Activated T-helper 1 cell treated with Interleukin-2 at 50 U/mL for 16 hours (primary cell): ENCODE results near the gene OSBPL2.

Source experiments
- DNase-seq: peaks from one replicate; pipeline ENCODE4 v3.0.0-alpha.2; 2020; ENCODE audit warnings: low read depth

OSBPL2 gene

DNA sequence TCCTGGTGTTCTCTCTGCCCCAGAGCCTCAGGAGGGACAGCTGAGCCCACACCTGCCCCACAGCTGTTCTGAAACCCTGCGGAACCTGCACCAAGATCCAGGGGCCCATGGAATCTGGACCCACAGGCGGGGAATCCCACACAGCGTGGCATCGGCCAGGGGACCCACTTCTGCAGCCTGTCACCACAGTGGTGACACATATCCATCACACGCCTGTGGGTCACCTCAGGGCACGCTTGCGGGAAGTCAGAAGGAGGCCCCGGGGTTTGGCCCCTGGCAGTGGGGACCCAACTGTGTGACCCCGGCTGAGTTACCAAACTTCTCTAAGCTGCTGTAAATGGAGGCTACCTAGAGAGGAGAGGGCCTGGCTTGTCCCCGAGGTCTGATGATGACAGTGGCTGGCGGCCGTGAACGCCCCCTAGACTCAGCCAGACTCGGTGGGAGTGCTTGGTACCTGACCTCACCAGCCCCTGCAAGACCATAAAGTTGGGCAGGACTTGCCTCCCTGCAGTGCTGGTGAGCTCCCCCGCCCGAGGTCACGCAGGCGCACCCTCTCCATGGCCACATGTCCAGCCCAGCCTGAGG is 16.0 kb upstream of the OSBPL2 start:
- DNase-seq = no peak

DNA sequence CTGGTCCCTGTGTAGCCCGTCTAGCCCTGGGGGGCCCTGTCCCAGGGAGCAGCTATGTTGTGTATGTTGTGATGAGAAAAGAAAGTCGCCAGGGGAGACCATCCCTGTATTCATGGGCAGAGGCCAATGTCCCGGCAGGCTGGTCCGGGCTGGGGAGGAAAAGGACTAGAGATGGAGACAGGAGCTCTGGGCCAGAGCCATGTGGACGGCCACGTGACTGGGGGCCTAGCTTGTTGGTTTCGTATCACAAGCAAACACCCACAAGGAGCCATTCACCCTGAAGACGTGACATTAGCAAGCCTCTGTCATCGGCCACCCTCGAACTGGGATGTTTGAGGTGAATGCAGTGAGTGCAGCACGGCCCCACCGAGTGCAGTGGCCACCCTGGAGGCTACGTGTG is 15.3 kb upstream of the OSBPL2 start:
- no peak for DNase-seq

DNA sequence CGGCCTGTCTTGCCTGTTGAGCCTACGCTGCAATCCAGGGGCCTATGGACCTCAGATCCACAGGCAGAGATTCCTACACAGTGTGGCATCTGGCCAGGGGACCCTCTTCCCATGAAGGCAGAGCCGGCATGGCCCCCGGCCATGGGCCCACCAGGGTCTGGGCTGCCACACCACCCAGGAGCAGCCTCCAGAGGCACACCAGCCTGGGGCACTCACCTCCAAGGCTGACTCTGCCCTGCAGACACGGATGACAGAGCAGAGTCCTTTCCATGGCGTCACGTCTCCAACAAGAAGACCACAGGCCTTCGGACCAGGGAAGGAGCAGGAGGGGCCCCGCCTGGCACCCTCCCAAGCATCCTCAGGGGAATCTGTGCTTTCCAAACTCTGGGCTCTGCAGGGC is 14.8 kb upstream of the OSBPL2 start:
- no peak for DNase-seq

- DNase-seq = no peak
Measured at GRCh38 chr20:62224113-62224855, 14.0 kb upstream of the OSBPL2 start.

- DNase-seq = no peak
Measured at GRCh38 chr20:62225026-62225425, 13.3 kb upstream of the OSBPL2 start.

DNA sequence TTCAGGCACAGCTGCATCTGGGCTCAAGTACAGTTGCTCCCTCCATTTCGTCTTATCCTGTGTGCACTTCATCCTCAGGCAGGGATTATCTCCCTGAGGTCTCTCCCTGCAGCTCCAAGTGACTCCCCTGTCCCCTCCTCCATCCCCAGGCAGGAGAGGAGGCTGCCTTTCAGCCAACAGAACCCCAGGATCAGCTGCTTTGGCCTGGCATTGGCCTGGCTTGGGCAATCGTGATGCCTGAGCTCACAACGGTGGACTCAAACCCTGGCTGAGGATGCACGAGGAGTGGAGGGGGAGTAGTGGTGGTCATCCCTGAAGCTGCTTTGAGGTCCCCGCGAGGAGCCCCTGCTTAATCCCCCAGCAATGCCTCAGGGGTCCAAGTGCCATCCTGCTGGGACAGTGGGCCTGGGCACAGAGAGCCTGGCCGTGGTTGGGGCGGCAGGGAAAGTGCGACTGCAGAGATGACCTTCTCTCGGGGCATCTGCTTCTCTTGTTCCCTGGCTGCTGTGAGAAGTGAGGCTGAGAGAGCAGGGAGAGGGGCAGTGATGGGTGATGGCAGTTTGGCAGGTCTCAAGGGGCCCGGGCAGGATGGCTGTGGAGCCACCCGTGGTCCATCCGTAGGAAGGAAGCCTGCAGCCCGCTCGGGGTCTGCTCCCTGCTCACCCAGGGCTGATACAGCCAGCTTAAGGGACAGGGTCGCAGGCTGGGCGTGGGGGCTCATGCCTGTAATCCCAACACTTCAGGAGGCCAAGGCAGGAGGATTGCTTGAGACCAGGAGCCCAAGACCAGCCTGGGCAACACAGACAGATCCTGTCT is 12.3 kb upstream of the OSBPL2 start:
- DNase-seq = no peak

- DNase-seq = no peak
Measured at GRCh38 chr20:62226707-62227590, 11.4 kb upstream of the OSBPL2 start.

DNA sequence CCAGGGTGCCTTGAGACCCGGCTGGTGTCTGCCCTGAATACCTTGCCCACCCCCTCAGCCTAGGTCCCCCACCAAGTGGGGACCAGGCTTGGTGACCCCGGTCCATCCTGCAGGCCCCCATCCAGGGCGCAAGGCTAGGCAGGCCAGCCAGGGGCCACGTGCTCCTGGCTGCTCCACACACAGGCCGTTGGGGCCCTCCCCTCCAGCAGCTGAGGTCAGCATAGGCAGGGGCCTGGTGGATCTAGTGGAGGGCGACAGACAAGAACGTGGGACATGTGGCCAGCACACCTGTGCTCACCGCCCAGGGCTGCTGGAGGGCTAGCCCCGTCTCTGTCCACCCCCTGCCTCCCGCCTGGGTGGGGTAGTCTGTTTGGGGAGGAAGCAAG is 10.7 kb upstream of the OSBPL2 start:
- DNase-seq = no peak

DNA sequence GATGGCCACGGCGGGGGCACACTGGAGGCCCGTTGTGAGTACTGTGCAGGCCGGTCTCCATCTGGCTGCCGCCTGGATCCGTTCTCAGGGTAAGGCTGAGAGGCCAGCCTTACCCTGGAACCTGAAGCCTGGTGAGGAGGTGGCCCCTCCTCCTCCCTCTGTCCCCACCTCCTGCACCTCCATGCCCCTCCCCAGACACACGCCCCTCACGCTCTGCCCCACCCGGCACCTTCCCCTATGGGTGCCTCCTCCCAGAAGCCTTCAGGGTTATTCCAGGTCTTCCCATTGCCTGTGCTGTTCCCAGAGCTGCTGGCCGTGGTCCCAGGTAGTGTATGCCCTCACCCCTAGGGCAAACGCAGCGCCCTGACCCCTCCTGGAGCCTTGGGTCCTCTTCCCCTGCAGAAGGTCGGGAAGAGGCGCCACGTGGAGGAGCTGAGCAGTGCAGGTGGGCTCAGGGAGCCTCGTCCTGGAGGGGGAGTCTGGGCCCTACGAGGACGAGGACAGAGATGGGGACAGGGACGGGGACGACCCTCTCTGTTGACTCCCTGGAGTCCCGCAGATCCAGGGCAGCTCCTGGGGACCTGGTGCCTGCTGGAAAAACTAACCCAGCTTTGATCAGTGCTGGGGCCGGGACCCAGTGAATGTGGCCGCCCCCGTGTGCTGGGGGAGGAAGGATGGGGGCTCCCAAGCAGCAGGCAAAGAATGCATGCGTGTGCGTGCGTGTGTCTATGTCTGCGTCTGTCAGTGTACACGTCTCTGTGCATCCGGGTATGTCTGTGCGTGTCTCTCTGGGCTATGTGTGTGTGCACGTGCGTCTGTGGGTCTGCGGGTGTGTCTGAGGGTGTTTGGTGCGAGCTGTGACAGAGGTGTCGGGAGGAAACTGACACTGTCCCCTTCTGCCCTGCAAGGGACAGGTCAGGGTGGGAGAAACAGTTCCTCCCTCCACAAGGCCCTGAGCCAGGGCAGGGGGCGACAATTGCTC is 10.1 kb upstream of the OSBPL2 start:
- no peak for DNase-seq

DNA sequence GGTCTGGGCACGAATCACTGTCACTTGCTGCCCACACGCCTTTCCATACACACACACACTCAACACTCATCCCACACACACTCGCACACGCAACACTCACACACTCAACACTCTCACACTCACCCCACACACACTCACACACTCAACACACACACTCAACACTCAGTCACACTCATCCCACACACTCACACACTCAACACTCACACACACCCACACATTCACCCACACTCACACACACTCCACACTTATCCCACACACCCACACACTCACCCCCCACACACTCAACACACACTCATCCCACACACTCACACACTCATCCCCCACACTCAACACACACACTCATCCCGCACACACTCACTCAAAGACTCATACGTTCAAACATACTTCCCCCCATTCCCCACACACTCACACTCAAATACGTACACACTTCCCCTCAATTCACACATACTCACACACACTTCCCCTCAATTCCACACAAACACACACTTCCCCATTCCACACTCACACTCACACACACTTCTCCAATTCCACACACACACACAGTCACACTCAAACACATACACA is 9.3 kb upstream of the OSBPL2 start:
- DNase-seq = no peak

DNA sequence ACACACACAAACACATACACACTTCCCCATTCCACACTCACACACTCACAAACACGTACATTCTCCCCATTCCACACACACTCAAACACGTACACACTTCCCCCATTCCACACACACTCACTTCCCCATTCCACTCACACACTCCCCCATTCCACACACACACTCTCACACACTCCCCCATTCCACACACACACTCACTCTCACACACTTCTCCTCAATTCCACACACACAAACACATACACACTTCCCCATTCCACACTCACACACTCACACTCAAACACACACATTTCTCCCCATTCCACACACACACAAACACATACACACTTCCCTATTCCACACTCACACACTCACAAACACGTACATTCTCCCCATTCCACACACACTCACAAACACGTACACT is 8.7 kb upstream of the OSBPL2 start:
- no peak for DNase-seq

DNA sequence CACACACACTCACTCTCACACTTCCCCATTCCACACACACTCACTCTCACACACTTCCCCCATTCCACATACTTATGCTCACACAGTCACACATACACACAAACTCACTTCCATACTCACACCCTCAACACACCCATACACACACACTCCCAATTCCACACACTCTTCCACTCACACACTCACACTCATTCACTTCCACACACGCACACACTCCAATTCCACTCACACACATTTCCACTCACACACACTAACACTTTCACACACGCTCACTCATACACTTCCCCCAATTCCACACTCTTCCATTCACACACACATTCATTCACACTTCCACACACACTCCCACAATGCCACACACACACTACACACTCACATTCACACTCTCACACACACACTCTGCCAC is 8.0 kb upstream of the OSBPL2 start:
- no peak for DNase-seq

DNA sequence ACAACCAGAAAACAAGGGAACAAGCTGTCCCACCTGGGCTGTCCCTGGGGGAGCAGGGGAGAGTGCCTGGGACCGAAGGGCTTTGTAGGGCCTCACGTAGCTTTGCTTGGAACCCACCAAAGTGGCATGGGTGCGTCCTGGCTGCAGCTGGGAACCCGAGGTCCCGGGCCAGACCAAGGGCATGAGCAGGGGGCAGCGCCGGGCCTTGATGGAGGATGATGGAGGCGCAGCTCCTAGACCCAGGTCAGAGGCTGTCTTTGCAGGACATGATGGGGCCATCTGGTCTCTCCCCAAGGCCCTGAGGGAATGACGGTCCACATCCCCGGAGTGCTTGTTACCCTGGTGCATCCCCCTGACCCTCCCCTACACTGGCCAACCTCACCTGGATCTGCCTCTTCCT is 7.6 kb upstream of the OSBPL2 start:
- DNase-seq = no peak

DNA sequence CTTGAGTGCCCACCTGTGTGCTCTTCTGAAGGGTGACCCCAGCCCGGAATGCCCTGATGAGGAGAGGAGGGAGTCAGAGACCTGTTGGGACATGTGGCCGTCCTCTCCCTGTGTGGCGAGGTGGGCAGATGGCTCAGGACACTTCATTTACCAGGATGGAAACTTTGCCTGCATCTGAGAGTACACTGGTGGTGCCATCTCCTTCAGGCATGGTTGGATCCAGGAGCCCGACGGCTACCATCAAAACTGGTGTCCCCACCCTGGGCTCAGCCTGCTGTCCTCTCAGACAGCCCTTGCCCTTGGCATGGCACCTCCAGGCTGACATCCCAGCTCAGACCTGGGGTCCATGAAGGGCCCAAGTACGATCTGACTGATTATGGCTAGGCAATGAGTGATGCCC is 7.0 kb upstream of the OSBPL2 start:
- no peak for DNase-seq

DNA sequence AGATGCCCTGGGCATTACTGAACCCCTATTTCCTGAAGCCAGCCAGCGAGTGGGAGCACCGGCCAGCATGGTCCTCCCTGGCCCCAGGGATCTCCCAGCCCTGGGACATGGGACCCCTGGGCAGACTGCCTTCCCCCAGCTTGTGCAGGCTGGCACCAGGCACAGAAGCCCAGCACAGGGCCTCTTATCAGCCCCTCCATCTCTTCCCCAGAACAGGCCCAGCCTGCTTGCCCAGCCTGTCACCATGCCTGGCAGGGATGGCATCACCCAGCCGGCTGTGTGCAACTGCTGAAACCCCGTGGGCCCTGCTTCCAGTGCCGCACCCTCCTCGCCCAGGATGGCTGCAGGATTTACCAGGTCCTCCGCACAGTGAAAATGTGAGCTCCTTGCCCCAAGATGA is 6.1 kb upstream of the OSBPL2 start:
- DNase-seq = no peak

DNA sequence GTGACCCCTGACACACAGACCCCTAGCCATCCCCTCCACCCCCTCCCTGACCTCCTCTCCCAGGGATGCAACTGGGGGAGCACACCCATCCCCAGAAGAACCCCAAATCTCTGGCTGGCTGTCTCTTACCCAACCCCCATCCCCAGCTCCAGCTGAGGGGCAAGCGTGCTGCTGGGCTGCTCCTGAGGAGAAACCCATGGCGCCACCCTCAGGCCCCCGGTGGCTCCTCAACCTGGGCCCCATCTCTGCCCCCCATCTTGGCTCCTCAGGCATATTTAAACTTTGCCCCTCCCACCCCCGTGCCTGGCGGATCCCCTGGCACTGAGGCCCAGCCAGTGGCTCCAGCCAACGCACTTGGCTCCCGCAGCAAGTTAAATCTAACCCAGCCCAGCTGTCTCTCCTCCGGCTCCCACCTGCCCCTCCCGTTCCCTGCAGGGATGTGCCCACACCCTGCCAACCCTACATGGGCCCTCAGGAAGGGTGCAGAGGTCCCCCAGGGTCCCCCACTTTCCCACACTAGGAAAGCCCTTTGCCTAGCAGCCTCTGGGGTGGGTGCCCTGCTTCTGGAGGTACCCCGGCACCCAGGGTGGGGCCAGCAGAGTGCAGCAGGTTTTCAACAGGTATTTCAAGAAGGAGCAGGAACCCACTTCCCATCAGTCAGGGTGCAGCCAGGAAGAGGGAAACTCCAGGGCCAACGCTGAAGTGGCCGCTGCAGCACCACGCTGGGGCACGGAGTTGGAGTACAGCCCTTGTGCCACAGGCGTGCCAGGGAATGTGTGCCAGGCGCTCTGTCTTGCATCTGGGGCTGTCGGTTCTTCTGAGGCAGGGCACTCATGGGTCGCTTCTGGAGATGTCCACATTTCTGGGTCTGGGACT is 5.3 kb upstream of the OSBPL2 start:
- DNase-seq = no peak

- no peak for DNase-seq
Measured at GRCh38 chr20:62233684-62234083, 4.6 kb upstream of the OSBPL2 start.

DNA sequence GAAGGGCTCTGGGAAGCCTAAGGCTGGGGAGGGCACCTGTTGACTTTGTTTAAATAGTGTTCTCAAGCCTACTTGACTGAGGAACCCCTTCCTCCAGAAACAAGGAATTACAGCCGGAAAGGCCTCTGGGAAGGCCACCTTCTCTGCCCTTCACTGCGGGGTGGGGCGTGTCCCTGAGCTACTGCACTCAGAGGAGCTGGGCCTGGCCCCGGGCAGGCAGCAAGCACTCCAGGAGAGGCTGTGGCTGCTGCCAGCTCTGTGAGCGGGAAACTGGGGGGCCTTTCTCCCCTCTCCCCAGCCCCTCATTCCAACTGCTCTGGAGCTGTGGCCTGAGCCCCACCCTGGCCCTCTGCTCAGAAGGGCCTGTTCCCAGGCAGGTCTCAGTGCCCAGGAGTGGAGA is 4.0 kb upstream of the OSBPL2 start:
- no peak for DNase-seq

GRCh38 chr20:62235001-62235776 is 3.1 kb upstream of the OSBPL2 start:
- no peak for DNase-seq
